K562 treated with DMSO at 1 percent for 4 hours (cell line): Measurements from ENCODE around the gene AP3B2. TPM values are rescaled to one million over a fixed set of nuclear protein-coding genes. Genes with fewer than 3 reads are reported as not detected.

Source experiments
- total RNA-seq: library from RNA; unstranded; fragments of 300-600 nt; gene quantifications from 2 replicates; pipeline ENCODE4 v1.2.3, GENCODE V29; 2022; ENCODE audit not compliant: insufficient read depth

AP3B2 gene
- not detected in 2 replicates for total RNA-seq

GRCh38 chr15:82709421-82710207 lies at the start of gene AP3B2:
Gene AP3B2 (minus strand): TSS chr15:82709875. CDS start chr15:82709706, 169 bp downstream.

GRCh38 chr15:82647045-82647834 lies 62.4 kb downstream of the AP3B2 start, which contains the start of gene CPEB1:
Gene CPEB1 (minus strand): TSS chr15:82647363. CDS start chr15:82628459, 18,904 bp downstream.

Other genes starting within 250 kb of the AP3B2 start
- 8,090 and 8,545 TPM in 2 replicates for gene RPS17, start 169.4 kb downstream of the AP3B2 start, total RNA-seq
- gene CPEB1, start 62.5 kb downstream of the AP3B2 start, total RNA-seq = 12.5 and 15.0 TPM in 2 replicates
- not detected in 2 replicates for gene FSD2, start 96.2 kb upstream of the AP3B2 start, total RNA-seq
- 5.4 and 7.2 TPM in 2 replicates for gene WHAMM, start 99.8 kb upstream of the AP3B2 start, total RNA-seq
- 2.5 TPM in 1 of 2 replicates, not detected in the other for gene HOMER2, start 242.8 kb upstream of the AP3B2 start, total RNA-seq